Measurements from ENCODE around the gene FOXD2.

The FOXD2 gene

DNA sequence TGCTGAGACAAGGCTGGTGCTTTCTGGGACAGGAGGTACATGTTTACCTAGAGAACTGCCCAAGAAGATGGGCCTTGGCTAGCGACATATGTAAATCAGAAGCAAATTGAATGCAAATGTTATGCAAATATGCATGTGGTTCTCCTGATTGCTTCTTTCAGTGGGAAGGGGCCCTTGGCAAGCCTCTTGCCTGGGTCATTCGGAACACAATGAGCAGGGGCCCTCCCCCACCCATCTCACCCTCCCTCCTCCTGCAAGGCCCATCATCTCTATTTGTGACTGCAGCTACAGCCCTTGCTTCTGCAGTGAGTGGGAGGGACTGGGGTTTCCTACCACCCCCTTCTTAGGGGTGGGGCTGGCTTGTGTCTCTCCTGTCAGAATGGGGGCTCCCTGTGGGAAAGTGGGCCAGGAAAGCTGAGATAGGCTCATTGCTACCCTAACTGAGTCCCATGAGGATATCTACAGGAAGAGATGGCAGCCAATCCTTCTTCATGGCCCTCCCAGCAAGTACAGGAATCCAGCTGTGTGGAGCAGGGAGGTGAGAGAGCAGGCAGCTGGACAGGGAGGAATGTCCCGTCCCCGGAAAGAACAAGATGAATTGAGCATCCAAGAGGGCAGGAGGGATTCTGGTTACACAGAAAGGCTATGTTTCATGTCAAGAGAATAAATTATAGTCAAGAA is 31.0 kb downstream of the FOXD2 start:
- no peak for DNase-seq (ENCODE audit: low read depth)

DNA sequence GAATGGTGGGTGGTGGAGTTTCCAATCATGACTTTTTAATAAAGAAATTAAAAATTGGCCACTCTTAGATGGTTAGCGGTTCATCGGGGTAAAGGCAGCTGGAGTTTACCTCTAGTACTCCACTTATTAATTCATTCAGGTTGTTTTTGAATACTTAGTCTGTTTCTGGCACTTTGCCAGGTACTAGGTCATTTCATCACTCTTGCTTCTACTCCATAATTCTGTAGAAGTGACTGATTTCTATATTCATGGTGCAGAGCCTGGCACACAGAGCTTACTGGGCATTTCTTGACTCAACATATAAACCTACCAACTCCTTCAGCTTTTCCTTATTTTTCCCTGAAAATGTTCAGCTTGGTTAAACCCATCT is 31.5 kb downstream of the FOXD2 start:
- no peak for DNase-seq (ENCODE audit: low read depth)

DNA sequence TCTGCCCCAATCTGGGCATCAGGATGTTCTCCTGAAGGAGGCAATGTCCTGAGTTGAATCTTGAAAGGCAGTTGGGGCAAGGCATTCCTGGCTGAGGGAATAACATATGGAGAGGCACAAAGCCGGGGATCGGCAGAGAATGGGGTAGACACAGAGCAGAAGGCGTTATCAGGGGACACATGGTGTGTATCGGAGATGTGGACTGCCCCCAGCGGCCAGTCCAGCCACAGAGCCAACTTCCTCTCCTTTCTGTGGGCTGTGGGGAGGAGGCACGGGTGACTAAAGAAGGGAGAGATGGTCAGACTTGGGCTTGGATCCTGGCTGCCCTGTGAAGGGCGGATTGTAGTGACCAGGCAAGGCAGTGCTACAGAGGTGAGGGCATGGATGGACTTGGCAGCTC is 32.1 kb downstream of the FOXD2 start:
- DNase-seq (ENCODE audit: low read depth) = no peak

DNA sequence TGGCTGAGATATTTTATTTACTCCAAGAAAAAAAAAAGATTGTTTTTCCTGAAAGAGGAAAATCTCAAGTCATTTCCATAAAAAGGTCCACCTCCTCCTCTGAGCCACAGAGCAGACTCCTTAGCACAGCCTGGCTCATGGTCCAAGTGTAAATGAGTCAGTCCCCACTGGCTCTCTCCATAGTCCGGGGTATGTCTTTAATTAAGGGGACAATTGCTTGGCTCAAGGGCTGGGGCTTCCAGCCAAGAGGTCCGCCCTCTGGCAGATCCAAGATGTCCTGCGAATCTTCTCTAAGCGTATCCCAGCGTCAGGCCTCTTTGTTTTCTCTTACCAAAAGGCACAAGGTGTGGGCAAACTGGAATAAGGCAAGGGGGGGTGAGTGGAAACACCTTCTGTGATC is 33.3 kb downstream of the FOXD2 start:
- peak; percentile 29 for DNase-seq (ENCODE audit: low read depth)

DNA sequence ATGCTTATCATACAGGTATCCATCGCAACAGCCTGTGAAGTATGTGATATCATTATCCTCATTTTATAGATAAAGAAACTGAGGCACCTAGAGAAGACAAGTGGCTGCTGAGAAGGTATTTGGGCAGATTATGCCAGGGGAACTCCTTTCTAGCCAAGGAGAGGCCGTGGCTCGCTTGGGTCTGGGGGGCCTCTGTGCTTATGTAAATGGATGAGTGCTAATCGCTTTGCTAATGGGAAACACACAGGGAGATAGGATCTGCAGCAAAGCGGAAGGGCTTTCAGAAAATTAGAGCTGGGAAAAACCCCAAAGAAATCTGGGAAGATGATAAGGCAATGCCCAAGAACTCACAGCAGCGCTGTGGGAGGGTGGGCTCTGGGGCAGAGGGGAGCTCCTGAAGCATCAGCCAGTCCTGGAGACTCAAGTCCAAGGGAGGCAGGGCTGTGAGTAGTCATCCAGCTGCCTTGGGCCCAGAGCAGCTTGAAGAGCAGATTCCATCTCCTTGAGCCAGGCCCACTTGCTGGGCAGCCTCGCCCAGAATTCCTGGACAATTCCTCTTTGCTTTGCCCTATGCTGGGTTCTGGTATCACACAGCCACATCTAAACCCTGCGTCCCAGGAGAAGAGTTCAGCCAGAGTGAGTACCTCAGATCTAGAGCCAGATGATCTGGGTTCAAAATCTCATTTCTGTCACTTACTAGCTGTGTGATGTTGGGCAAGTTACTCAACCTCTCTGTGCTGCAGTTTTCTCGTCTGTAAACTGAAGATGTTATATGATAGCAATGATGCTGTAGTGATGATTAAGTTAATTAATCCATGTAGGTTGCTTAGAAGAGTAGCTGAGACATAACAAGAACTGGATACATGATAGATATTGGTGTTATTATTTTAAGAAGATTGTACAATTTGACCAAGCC is 36.7 kb downstream of the FOXD2 start:
- DNase-seq (ENCODE audit: low read depth) = no peak

DNA sequence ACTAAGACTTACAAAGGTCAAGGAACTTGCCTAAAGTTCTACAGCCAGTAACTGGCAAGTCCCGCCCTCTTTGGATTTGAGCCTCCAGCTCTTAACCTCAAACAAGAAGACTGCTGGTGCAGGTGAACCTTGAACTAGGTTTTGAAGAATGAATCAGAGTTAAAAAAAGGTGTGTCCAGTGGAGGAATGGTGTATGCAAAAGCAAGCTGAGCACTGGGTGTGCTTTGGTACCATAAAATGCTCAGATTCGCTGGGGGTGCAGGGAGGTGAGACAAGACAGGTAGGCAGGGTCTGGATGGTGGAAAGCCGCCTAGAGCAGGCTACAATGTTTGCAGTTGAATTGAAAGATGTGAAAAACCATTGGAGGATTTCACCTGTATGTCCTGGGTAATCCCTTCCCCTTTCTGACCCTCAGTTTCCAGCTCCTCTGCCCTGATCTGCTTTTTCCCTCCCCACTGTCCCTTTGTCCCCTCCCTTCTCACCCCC is 39.8 kb downstream of the FOXD2 start:
- no peak for DNase-seq (ENCODE audit: low read depth)

DNA sequence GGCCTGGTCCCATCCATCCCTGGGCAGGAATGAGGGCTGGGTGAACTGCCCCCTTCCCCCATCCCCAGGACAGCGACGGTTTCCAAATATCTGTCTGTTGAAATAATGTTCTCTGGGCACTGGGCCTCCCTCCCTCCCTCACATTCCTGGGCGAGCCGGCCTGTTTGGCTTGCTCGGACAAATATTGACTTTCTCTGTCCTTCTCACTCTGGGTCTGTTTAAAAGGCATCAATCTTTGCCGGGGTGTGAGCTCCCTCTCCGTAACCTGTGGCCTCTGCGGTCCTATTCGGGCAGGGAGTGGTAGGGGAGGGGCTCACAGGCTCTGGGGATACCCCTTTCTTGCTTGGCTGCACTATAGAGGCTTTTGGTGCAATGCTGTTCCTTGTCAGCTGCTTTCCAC is 40.2 kb downstream of the FOXD2 start:
- DNase-seq (ENCODE audit: low read depth) = no peak

DNA sequence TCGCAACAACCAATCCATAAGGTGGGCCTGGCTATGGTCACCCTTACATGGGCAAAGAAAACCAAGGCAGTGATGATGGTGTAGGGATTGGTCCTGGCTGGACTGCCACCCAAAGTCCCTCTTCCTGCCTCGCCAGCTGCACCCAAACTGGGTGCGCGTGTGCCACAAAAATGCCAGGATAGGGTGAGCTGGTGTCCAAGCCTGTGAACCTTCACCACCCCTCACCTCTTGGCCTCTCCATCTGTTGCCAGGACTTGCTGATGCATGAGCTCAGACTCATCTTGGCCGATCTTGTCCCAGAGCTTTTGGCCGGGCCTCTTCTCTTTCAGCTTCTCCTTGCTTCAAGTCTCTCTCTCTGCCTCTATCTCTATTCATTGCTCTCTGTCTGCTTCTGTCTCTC is 41.8 kb downstream of the FOXD2 start:
- DNase-seq (ENCODE audit: low read depth) = no peak

DNA sequence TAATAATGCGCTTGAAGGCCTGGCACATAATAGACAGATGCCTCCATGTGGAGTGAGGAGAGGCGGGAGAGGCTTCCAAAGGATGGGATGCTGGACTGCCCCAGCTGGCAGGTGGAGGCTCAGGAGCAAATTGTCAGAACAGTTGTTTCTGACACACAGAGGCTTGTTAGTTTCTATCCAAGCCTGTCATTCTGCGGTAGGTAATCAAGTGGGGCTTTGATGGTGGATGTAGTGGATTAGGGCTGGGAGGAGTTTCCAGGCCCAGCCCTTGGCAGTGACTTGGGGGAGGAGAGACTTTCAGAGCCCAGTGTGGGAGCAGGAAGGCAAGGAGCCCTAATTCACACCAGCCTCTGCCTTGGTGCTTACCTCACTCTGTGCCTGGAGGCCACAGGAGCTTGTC is 44.1 kb downstream of the FOXD2 start:
- no peak for DNase-seq (ENCODE audit: low read depth)

DNA sequence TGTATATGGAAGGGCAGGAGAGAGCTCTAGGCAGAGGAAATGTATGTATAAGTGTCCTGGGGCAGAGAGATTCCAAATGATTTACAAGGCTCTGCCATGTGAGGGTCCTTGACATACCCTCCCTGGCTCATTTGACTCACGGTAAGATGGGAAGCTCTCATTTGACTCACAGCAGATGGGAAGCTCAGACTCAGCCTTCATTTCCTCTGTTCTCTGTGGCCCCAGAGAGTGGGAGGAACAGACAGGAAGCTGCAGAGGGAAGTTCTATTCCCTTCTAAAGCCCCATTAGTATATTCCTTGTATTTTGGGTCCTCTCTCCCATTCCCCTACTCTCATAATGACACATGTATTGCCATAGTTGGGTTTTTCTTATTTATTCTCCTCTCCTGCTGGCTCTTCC is 44.9 kb downstream of the FOXD2 start:
- no peak for DNase-seq (ENCODE audit: low read depth)

DNA sequence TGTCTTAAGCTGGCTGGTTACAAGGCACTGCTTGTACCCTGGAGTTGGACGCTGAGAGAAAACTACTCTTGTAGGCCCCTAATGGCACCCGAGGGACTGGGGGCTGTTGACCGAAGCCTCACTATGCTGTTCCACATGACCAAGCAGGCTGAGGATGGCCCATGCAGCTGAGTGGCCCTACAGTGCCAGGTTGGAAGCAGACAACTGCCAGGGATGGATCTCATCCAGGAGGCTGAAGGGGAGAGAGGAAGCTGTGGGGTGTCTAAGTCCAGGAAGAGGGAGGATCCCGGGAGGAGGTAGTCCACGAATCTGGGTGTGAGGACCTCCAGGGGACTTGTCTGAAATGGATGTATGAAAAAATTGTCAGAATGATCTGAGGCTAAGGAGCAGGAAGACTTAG is 45.8 kb downstream of the FOXD2 start:
- DNase-seq (ENCODE audit: low read depth) = no peak

DNA sequence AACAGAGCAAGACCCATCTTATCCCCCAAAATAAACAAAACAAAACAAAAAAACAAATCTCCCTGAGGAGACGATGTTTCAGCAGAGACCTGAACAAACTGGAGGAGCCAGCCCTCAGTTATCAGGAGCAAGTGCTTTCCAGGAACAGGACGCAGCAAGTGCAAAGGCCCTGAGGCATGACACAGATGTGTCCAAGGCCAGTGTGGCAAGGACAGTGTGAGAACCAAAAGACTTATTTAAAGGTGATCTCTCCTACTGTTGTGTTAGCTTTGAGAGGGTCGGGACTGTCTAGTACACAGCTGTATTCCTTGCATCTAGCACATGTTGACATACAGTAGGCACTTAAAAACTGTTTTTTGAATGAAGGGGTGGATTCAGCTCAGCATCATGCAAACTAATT is 48.0 kb downstream of the FOXD2 start:
- no peak for DNase-seq (ENCODE audit: low read depth)

DNA sequence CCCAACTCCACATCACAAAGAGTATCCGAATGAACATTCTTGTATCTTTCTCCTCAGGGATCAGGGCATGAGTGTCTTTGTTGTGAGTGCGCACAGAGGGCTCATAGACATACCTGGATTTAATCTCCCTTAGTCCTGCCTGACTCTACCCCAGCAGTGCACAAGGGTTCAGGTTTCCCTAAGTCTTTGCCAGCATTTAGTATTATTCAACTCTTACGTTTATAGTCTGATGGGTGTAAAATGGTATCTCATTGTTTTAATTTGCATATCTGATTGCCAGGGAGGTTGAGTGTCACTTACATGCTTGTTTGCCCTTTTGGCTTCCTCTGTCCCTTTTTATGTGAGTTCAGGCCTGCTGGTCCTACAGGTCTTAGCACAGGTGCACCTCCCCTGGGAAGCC is 49.5 kb downstream of the FOXD2 start:
- DNase-seq (ENCODE audit: low read depth) = no peak

DNA sequence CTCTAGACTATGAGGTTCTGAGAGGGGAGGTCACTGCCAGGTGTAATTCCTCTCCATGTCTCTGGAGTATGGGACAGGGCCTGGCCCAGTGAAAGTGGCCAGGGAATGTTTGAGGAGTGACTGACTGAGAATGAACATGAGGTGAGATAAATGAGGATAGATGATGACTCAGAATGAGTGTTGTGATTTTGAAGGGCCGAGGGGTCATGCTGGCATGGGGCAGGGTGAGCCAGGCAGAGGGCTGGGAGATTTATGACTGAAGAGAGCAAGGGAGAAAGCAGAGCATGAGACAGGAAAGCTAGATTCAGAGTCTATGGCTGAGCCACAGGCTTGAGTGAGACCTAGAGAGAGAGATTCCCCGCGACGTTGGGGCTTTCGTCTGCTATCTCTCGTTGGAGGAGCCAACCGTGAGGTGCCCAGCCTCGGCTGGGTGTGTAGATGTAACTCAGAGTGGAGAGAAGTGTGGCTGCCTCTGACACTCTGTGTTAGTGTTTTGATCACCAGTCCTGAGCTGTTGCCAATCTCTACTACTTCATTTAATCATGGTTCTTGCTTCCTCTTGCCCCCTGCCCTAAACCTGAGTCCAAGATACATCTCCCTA is 50.1 kb downstream of the FOXD2 start:
- DNase-seq (ENCODE audit: low read depth) = no peak

All from GM04503 (cell line).